Mucosa of gallbladder (tissue), 1 donor: Measurements from ENCODE around the gene TTC7B. TPM values are rescaled to one million over a fixed set of nuclear protein-coding genes. Genes with fewer than 3 reads are reported as not detected.

Experiments
- DNase-seq: peaks from one replicate; pipeline ENCODE4 v3.0.0-alpha.2; 2020; ENCODE audit warnings: low spot score
- total RNA-seq: library from RNA; stranded (reverse); gene quantifications from one replicate; pipeline ENCODE4 v1.2.1, GENCODE V29; 2021
- donor health status: DM: no; HTN: no; CAD: no.

TTC7B gene
- total RNA-seq, 1 donor from 2014 or later, result 31.5 TPM

DNA sequence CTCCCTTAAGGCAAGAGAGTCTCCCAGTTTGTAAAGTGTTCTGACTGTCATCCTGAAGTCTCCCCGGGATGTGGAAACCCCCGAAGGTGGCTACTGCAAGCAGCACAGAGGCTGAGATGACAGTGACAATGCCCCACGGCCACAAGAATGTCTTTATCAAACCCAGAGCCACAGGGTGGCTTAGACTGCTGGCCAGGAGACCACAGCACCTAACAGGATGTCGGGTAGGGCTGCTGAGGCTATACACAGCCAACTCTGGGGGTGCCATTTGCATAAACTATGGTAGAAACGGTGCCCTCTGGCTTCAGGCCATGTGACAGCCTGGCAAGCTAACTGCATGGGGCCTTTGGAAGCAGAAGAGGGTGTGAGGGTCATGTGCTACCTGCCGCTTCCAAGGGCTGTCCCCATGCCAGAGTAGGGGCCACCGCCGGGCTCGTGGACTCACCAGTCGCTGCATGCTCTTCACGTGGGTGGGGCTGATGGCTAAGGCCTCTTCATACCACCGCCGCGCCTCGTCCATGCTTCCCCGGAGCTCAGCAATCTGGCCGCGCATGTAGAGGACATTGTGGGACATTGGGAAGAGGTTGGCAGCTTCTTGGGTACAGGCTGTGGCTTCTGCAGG lies 238.5 kb downstream of the TTC7B start:
- no peak for DNase-seq

GRCh38 chr14:90576981-90577660 lies 239.1 kb downstream of the TTC7B start:
- no peak for DNase-seq

DNA sequence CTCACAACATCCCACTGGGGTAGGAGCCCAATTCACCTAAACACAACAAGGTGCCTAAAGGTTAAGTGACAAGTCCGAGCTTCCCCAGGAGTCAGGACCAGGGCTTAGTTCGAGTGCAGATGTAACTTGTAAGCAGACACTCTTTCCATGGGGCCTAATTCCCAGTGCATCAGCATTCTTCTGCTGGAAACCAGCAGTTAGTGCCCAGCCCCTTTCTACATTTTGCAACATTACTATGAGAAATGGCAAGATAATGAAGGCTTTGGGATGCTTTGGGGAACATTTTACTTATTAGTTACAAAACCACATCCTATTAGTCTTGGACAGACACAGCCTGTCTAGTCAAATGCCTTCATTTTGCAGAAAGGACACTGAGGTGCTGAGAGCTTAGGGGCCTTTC lies 239.6 kb downstream of the TTC7B start:
- no peak for DNase-seq

- DNase-seq, result no peak
Measured at GRCh38 chr14:90575781-90576180, 240.4 kb downstream of the TTC7B start.

GRCh38 chr14:90575336-90575735 lies 240.9 kb downstream of the TTC7B start:
- no peak for DNase-seq

GRCh38 chr14:90574188-90575131 lies 241.8 kb downstream of the TTC7B start:
- no peak for DNase-seq

GRCh38 chr14:90573385-90574105 lies 242.7 kb downstream of the TTC7B start:
- no peak for DNase-seq

DNA sequence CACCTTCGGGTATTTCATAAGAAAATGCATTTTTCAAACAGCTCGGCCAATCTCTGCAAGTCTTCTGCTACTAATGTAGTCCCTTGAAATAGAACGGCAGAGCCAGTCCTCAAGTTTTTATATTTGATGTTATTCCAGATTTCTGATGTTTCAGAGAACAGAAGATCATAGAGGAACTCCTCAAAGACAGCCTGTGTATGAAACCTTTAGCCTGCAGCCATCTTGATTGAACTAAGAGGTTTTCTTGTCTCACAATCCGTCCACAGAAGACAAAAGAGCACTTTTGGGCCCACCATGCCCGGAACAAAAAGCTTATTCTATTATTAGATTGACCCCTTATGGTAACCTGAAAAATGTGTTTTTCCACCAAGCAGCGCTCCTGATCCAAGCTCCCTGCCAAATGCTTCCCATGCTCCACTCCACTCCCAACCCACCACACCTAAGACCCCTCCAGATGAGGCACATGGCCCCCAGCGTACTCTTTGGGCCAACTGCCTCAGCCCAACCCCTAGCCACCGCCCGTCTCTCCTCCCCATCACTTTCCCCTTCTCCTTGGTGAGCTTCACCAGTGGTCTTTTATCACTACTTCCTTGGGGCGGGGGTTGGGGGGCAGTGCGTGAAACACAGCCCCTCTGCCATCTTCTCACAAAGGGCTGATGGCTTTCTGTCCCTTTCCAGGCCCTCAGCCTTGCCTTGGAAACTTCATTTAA lies 243.6 kb downstream of the TTC7B start:
- DNase-seq, result no peak

DNA sequence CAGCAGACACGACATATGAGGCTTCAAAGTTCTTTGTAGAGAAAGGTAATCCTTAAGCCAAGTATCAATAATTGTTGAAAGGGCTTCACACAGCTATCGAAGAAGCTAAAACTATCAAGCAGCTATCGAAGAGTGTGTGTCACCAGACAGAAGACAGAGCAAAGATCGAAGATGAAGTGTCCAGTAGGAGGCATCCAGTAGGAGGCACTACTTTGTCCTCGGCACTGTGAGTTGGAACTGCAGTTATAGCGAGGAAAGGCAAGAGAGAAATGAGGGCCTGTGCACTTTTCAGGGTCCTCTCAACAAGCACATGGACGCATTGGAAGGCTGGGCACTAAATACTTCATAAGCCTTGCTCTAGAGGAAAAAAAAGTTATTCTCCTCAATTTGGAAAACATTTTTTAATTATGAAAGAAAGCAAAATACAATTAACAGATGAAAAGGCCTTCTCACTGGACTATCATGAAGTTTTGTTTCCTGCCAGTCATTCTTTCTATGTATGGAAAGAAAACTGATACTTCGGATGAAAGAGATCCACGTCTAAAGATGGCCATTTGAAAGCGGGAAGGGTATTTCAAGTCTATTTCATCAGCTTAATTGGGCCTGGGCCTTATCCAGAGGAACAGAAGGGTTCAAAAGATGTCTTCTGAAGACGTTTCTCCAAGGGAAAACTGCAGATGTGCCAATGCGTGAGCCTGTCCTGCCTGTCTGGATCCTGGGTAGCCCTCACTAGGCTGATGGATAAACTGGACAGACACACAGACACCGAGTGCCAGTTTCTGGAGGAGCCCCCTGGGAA lies 244.9 kb downstream of the TTC7B start:
- DNase-seq, result no peak

GRCh38 chr14:90570461-90570860 lies 245.8 kb downstream of the TTC7B start:
- no peak for DNase-seq

DNA sequence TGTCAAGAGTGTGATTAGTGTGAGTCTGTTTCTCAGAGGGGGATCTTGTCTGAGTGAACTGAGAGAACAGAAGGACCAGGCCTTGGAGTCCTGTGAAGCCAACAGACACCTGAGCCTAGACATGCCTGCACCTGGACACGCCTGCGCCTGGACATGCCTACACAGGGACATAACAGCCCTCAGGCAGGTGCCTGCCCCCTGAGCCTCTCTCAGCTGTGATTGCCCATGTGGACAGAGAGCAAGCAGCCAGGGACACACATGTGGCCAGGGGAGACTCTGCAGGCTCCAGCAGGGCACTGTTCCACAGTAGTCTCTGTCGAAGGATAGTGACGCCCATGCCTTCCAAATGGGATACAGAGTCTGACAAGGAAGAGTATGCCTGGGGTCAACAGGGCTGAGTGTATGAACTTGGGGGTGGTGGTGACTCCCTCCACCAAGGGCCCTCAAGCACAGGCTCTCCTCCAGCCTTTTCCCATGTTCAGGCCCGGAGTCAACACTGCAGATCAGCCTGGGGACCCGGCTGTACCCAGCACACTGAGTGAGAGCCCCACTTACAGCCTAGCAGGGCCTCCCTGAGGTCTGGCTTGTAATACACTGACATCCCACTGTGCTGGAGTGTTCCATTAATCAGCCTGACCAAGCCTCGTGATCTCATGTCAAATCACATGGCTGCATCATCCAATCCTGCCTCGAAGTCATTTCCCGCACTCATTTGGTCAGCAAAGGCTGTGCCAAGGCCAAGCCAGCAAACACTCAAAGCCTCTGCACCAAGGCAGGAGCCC lies 246.4 kb downstream of the TTC7B start:
- DNase-seq, result no peak

- DNase-seq, result no peak
Measured at GRCh38 chr14:90569201-90569600, 247.0 kb downstream of the TTC7B start.

- no peak for DNase-seq
Measured at GRCh38 chr14:90568405-90568804, 247.8 kb downstream of the TTC7B start.

GRCh38 chr14:90567991-90568390 lies 248.2 kb downstream of the TTC7B start:
- no peak for DNase-seq

GRCh38 chr14:90567191-90567590 lies 249.0 kb downstream of the TTC7B start:
- no peak for DNase-seq

DNA sequence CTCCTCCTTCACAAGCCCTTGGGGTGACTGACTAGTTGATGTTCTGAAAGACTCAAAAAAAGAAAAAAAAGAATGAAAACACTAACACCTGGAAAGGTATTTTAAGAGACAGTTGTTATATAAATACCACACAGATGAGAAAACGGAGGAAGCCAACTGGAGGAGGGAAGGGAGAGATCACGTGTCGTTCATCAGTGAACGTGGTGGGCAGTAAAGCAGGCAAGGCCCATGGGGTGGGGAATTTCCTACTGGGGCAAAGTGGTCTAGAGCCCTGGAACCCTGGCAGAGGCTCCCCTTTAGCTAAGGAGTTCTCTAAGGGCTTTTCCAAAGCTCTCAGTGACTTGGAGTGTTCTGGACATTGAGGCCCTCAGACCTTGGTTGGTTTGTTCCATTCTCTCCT lies 249.7 kb downstream of the TTC7B start:
- DNase-seq, result no peak

DNA sequence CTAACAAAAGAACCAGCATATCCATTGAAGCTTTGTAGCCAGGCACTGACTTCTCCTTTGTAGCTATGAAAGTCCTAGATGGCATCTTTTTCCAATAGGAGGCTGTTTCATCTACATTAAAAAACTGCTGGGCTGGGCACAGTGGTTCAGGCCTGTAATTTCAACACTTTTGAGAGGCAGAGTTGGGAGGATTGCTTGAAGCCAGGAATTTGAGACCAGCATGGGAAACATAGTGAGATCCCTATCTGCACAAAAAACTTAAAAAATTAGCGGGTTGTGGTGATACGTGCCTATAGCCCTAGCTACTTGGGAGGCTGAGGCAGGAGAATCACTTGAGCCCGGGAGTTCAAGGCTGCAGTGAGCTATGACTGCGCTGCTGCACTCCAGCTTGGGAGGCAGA lies 251.7 kb downstream of the TTC7B start:
- DNase-seq, result no peak

DNA sequence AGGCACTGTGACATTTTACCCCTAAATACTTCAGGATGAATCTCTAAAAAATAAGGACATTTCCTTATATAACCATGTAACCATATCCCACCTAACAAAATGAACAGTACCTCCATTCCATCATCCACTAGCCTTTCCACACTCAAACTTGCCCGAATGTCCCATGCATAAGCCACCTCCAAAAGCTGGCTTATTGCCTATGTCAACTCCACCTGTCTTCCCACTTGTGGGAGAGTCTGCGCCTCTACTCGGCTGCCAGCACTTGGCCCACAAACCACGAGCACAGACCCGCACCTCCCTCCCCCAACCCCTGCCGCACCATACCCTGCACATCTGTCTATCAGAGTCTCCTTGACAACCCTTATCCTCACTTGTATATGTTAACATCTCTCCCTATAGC lies 253.6 kb downstream of the TTC7B start:
- DNase-seq, result no peak

GRCh38 chr14:90561920-90562319 lies 254.3 kb downstream of the TTC7B start:
- no peak for DNase-seq

- DNase-seq, result no peak
Measured at GRCh38 chr14:90560991-90561390, 255.2 kb downstream of the TTC7B start.
